ENCODE results near the gene AHNAK2.
"Not testable (repeated sequence)": the region's sequence is repeated elsewhere in the genome, so short reads cannot be mapped to it uniquely, and the experiment has no call there.

AHNAK2 gene

DNA sequence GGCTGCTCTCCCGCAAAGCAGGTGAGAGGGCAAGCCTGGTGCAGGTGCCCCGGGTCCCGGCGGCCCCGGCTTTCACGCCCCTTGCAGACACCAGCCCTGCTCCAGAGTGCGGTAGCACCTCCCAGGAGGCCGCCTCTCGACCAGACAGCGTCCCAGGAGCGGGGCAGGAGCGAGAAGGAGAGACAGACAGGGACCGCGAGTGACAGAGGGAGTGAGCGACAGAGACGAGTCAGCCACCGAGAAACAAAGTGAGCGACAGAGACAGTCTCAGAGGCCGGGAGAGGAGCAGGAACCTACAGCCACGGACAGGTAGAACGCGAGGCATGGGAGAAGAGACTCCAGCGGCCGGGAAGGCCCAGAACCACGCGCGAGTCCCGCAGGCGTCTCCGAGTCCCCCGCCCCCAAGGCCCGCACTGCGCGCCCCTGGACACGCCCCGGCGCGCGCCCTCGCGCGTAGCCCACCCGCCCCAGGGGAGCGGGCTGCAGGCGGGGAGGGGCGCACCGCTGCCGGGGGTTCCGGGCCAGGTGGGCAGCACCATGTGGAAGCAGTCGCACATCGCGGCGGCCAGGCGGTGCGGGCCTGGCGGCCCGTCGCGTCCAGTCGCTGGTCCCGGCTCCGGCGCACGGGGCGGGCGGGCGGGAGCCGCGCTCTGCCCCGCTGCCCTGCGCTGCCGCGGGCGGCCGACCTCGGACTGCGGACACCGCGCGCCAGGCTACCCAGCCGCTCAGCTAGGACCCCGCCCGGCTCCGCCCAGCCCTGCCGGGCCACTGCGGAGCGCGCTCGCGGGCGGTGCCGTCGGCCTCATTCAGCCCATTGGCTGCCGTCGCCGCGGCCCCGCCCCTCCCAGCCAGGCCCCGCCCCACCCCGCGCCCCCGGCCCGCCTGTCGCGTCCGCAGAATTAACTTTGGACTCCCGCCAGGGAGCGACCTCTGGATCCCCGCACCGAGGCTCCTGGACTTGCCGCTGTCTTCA, at the start of gene AHNAK2:
AHNAK2 (minus strand) TSS at position 694 of the 973 bp plus-strand sequence; CDS start at position 557, 137 bp downstream.
- peak; percentile 87 for DNase-seq

DNA sequence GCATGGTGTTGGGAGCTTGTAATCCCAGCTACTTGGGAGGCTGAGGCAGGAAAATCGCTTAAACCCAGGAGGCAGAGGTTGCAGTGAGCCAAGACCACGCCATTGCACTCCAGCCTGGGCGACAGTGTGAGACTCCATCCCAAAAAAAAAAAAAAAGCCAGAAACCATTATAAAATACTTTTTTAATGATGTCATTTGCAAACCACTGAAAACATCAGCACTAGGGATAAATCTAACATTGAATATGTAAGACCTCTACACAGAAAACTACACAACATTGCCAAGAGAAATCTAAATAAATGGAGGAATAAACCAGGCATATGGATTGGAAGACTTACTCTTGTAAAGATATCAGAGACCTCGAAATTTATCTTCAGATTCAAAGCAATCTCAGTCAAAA, 49.5 kb upstream of the AHNAK2 start:
- DNase-seq = not testable (repeated sequence)

- DNase-seq = peak; percentile 21
Measured at GRCh38 chr14:105026802-105027563, 48.8 kb upstream of the AHNAK2 start.

DNA sequence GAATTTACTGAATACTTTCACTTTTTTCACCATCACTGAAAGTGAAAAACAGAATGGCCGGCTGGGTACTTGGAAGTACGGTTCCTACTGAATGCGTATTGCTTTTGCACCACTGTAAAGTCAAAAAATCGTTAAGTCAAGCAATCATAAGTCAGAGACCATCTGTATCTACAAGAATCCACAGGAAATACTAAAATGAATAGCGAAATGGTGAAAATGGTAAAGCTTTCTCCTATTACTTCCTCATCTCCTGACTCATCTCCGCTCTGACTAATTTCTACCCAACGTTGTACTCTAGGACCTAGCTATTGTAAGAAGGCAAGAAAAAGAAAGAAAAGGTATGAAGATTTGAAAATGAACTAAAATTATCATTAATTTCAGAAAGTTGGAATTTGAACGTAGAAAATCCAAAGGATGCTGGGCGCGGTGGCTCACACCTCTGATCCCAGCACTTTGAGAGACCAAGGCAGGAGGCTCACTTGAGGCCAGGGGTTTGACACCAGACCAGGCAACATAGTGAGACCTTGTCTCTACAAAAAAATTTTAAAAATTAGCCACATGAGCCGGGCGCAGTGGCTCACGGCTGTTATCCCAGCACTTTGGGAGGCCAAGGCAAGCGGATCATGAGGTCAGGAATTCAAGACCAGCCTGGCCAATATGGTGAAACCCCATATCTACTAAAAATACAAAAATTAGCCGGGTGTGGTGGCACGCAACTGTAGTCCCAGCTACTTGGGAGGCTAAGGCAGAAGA, 48.0 kb upstream of the AHNAK2 start:
- peak; percentile 81 for DNase-seq

GRCh38 chr14:105025429-105025828, 47.3 kb upstream of the AHNAK2 start:
- no peak for DNase-seq

DNA sequence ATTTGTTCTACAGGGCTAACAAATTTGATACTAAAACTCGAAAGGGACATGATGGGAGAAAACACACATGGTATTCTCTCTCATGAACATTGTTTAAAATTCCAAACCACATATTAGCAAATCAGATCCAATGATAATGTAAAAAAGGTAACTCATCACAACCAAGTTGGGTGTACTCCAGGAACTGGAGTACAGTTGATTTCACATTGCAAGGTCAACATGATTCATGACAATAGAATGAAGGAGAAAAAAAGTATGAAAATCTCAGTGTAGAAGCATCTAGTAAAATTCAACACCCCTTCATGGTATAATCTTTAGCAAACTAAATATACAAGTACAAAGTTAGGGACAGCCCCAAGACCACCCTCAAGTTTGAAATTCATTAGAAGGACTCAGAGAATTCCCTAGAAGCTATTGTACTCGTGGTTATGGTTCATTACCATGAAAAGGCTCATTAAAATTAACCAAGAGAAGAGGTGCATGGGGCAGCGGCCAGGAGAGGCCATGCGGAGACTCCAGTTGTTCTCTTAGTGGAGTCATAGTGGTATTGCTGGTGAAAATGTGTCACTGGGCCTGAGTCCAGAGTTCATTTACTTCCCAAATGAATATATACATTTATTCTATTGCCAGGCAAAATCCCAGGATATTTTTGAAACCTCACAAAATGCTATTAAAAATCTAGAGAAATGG, 45.8 kb upstream of the AHNAK2 start:
- no peak for DNase-seq

DNA sequence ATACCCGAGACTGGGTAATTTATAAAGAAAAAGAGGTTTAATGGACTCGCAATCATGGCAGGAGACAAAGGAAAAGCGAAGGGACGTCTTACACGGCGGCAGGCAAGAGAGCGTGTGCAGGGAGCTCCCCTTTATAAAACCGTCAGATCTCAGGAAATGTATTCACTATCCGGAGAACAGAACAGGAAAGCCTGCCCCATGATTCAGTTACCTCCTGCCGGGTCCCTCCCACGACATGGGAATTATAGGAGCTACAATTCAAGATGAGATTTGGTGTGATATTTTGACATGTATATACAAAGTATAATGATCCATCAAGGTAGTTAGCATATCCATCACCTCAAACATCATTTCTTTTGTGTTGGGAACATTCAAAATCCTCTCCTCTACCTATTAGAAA, 45.0 kb upstream of the AHNAK2 start:
- no peak for DNase-seq

- no peak for DNase-seq
Measured at GRCh38 chr14:105022276-105022670, 44.1 kb upstream of the AHNAK2 start.

DNA sequence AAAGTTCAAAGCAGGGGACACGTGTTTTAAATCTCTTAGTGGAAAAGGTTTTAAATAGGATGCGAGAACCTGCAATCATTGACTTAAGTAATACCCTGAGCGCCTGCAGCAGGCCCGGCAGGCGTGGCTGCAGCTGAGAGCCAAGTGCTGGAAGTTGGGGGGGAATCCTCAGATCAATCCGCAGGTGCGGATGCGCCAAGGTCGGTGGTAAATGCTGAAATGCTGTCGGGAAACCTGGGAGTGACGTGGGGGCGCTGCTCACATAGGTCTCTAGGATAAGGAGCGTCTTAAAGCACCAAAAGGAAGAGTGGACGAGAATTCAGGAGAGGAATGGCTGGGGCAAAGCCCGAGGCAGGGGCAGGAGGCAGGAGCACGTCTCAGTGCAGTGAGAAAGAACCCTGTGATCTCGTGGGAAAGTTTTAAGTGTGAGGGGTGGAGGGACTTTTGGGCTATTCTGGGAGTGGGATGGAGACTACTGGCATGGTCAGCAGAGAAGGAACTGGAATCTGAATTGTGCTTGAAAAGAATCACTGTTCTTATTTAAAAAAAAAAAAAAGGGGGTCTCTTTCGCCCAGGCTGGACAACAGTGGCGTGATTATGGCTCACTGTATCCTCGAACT, 43.6 kb upstream of the AHNAK2 start:
- peak; percentile 13 for DNase-seq

DNA sequence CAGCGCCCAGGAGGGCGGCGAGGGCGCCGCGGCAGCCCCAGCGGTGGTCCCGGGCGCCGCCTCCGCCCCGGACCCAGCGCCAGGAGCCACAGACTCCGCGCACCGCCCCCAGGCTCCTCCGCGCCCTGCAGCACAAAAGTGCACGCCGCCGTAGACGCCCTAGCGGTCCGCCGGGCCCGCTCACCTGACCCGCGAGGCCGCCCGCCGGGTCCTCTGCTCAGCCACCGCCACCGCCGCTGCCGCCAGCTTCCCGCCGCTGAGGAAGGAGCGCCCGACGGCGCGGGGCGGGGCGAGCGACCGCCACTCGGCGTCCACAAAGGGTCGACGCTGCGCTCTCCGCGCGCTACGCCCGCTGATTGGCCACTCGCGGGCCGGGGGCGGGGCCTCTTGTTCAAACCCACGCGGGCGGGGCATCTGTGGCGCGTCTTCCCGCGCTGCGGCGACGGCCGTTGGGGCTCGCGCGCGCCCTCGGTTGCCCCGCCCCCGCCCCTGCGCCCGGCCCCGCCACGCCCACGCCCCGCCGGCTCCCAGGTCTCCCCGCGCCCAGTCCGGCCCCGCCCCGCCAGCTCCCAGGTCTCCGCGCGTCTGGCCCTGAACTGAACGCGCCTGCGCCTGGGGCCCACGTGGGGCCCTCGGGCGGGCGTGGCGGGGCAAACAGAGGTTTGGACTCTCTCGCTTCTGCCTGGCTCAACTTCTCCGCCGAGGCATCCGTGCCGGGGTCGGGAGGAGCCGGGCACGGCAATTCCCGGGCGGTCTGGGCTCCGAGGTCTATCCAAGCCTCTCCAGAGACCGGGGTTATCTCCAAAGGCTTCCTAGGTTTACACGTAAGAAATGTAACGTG, 42.9 kb upstream of the AHNAK2 start, which contains the start of gene CDCA4:
CDCA4 (minus strand) TSS at position 269 of the 841 bp plus-strand sequence. CDS start 9,154 bp downstream, outside the sequence.
- peak; percentile 99 for DNase-seq

GRCh38 chr14:105019861-105020814, 42.0 kb upstream of the AHNAK2 start:
- peak; percentile 44 for DNase-seq

DNA sequence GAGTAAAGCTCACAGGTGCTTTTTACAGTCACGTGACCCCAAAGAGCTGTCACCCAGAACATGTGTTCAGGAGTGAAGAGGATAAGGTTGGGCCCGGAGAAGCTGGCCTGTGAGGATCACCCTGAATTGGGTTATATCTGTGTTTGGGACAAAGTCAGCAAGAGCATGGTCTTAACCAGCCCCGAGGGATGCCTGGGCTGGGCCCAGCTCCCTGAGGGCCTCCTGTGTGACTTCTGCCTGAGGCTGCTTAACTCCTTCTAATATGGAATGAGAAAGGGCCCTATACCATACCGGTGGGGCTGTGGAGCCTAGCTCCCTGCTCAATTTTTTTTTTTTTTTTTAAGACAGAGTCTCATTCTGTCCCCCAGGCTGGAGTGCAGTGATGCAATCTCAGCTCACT, 40.2 kb upstream of the AHNAK2 start:
- no peak for DNase-seq

DNA sequence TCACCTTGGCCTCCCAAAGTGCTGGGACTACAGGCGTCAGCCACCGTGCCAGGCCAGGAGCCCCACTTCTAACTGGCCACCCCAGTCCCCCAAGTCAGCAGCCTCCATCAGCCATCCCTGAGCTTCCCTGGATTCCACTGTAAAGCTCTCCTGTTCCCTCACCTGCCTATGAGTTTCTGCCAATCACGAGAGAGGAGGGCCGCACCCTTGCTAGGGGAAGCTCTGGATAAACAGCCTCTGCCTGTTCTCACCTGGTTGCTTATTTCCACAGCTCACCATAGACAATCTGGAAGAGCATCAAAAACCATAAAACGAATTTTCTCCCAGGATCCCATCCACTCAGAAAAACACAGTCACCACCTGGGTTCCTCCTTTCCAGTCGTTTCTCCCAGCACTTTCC, 37.7 kb upstream of the AHNAK2 start:
- no peak for DNase-seq

GRCh38 chr14:105015242-105015641, 37.1 kb upstream of the AHNAK2 start:
- DNase-seq = no peak

DNA sequence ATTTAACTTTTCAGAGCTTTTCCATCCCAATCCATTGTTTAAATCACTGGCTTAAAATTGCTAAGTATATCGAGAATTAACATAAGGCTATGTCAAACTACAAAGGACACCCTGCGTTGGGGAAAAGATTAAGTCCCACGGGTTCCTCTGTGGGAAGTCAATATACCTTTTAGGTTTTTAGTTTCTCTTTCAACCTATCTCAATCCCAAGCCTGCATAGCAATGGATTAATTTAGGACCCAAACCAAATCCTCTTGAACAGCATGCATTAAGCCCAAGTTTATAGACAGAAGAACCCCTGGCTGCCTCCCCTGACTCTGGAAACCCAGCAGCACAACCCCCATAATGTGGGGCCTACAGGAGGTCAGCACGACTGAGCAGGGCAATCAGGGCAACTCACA, 36.5 kb upstream of the AHNAK2 start:
- no peak for DNase-seq

GRCh38 chr14:105014032-105014431, 35.9 kb upstream of the AHNAK2 start:
- no peak for DNase-seq

DNA sequence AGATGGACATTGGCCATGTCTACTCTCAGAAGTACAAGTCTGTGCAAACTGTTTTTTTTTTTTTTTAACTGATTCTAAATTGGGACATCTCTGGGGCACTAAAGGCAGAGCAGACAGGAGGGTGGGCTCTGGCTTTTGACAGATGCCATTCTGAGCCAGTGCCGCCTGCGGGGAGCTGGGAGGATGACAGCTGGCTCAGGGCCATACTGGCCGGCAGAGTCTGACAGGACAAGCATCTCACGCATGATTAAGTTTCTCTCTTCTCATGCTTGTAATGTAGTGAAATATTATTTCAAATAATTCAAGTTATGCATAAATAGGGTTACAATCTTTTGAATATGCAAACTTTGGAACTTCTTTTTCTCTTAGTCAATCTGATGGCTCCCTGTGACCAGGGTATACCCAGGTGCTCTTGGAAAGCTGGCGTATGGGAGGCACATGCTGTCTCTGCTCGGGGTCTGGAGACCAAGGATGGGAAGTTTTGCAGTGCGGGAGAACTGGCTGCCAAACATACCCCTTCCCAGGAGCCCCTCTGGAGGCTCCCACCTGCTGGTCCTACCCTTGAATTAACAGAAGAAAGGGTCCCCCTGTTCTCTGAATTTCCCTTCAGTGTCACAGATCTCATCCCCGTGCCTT, 35.1 kb upstream of the AHNAK2 start:
- DNase-seq = no peak

GRCh38 chr14:105012171-105012985, 34.2 kb upstream of the AHNAK2 start:
- peak; percentile 31 for DNase-seq
